C4-2B (cell line): ENCODE data around the gene ALG12.

ENCODE experiments used
- H3K27ac ChIP-seq: fragments of 450-650 bp; 2 replicates; pipeline ENCODE4 v1.5.1; 2017
- CTCF ChIP-seq: fragments of 450-650 bp; conservative IDR thresholded peaks from 2 replicates; pipeline ENCODE4 v1.5.1; 2017; ENCODE audit warnings: mild to moderate bottlenecking
- ZFX ChIP-seq: fragments of 450-650 bp; IDR thresholded peaks from 2 replicates; pipeline ENCODE4 v1.6.1; 2017

ALG12 gene

GRCh38 chr22:49929211-49929979, 11.2 kb upstream of the ALG12 start:
- no peak for TF ChIP-seq ZFX
- TF ChIP-seq CTCF = peak; percentile 97
- H3K27ac ChIP-seq = no peak overlapping the region

DNA sequence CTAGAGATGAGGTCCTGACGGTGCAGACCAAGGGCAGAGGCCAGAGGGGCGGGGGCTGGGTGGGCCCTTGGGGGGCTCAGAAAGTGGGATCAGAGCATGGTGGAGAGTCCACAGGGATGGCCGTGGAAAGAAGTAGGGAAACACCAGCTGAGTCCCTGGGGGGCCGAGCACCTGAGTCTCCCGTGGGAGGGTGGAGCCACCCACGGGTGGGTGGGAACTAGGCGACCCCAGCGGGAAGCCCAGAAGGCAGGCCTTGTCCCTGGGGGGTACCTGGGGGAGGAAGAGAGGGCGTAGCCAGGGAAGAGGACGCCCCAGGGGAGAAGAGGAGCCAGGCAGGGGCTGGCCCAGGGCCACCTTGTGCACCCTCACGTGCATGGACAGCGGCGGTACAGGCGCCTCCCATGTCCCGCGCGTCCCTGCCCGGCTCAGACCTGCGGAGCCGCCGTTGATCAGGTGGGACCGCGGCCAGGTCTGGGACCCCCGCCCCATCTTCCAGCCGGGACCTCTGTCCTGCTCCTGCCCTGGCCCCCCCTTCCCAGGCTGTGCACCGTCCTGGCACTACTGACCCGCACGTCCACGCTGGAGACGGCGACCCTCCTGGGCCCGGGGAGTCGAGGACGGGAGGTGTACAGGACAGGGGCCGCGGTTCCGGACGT, 10.4 kb upstream of the ALG12 start:
- no peak overlapping the region for H3K27ac ChIP-seq
- TF ChIP-seq CTCF (no peak), ZFX (no peak)

GRCh38 chr22:49928185-49928495, 9.9 kb upstream of the ALG12 start:
- H3K27ac ChIP-seq = no peak overlapping the region
- TF ChIP-seq ZFX = no peak
- no peak for TF ChIP-seq CTCF

GRCh38 chr22:49927483-49928184, 9.4 kb upstream of the ALG12 start:
- no peak overlapping the region for H3K27ac ChIP-seq
- TF ChIP-seq CTCF (no peak), ZFX (no peak)

DNA sequence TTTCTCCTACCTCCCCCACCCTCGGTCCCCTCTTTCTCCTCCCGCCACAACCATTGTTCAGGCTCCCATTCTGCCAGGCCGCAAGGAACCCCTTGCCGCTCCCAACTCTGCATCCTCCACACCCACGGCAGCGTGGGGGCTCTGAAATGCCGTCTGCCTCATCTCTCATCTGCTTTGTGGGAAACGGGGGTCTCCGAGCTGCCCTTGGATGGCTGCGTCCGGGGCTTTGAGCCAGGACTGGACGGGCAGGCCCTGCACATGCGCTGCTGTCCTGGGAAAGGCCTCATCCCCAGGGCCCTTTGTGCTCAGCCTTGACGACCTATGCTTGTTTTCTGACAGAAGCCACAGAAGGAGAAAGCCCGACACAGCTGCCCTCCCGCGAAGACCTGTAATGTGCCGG, 8.7 kb upstream of the ALG12 start:
- no peak for TF ChIP-seq ZFX
- no peak for TF ChIP-seq CTCF
- H3K27ac ChIP-seq = no peak overlapping the region

DNA sequence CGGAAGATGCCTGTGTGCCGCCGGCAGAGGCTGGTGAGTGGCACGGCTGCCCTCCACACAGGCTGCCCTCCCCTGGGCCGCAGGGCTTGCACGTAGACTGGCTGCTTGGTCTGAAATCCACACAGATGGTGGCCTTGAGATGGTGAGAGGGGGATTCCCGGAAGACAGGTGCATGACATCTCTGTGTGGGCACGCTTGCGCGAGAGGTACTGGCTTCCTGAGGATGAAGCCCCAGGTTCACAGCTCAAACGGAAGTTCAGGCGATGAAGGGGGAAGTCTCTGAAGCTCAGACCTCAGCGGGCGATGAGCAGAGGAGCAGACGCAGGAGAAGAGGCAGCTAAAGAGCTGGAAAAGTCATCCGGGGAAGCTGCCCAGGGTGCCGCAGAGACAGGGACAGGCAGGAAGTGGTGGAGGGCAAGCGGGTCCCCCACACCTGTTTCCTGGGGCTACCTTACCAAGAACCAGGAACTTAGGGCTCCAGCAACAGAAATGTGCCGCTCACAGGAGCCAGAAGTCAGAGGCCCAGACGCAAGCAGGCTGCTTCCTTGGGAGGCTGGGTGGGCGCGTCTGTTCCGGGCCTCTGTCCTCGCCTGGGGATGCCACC, 7.4 kb upstream of the ALG12 start:
- no peak for TF ChIP-seq ZFX
- no peak for TF ChIP-seq CTCF
- H3K27ac ChIP-seq = no peak overlapping the region
